HG03139 (cell line): ENCODE measurements around the gene KIAA1958.
"Not testable (repeated sequence)": the region's sequence is repeated elsewhere in the genome, so short reads cannot be mapped to it uniquely, and the experiment has no call there.

Experiments
- ATAC-seq: cut with Tn5 transposase; IDR thresholded peaks from one replicate; pipeline ENCODE4 v1.9.1; 2021; ENCODE audit not compliant: unreplicated experiment

Gene KIAA1958

GRCh38 chr9:112489039-112489546 is 2.5 kb downstream of the KIAA1958 start:
- ATAC-seq: no peak

- no peak for ATAC-seq
These were observed 3.4 kb downstream of the KIAA1958 start for GRCh38 chr9:112489876-112490666.

DNA sequence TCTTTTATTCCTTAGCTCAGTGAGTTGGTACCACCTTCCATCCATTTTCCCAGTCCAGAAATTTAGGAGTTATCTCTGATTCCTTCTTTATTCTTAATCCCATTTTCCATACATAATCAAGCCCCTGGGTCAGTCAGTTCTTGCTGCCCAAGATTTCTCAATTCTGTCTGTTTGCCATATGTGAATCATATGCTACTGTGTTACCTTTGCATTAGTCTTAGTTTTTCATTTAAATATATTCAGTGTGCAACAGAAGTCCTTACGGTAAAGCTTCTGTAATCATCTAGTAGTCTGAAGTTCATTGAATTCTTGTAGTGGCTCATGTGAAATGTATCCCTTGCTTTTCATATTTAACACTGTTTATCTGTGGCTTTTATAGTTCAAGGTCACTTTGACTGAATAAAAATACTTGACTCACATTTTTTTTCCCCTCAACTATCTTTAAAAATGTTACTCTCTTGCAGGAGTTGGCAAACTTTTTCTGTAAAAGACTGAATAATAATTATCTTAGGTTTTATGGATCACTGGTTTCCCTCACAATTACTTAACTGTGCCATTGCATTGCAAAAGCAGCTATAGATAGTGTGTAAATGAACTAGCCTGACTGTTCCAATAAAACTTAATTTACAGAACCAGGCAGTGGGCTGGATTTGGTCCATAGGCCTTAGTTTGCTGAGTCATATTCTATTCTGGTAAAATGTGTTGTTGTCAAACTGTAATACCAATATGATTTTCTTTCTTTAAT is 6.9 kb downstream of the KIAA1958 start:
- no peak for ATAC-seq

DNA sequence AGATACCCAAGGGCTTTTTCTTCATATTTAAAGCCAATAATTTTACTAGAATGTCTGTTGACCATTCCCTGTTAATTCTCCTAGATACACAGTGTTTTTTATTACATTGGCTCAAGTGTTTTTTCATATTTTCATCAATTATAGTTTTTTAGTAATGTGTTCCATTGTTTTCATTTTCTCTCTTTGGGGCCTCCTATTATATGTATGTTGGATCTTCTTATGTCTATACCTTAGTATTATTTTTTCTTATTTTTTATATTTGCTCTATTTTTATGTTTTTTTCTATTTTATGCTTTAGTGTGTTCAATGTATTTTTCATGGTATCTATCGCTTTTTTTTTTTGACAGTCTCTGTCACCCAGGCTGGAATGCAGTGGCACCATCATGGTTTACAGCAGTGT is 7.5 kb downstream of the KIAA1958 start:
- no peak for ATAC-seq

DNA sequence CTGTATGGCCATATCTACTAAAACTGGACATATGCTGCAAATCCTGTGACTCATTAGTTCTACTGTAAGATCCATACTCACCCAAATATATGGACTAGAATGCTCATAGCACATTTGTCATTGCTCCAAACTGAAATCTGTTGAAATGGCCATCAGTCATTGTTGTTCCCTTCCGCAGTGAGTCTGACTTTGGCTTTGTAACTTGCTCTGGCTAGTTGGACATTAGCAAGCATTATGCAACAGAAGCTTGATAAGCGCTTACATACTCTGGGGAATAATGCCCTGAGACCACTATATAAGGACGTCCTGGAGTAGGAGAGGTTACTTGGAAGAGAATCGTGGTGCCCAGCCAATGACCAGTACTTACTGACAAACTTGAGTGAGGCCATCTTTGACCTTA is 9.0 kb downstream of the KIAA1958 start:
- ATAC-seq: no peak

GRCh38 chr9:112496074-112496722 is 9.6 kb downstream of the KIAA1958 start:
- no peak for ATAC-seq

DNA sequence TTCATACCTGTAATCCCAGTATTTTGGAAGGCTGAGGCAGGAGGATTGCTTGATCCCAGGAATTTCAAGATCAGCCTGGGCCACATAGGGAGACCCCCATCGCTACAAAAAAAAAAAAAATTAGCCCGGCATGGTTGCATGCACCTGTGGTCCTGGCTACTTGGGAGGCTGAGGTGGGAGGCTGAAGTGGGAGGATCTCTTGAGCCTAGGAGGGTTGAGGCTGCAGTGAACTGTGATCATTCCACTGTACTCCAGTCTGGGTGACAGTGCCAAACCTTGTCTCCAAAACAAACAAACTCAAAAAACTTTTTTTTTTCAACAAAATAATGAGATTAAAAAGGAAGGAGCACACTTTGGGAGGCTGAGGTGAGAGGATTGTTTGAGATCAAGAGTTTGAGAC is 14.2 kb downstream of the KIAA1958 start:
- no peak for ATAC-seq

- no peak for ATAC-seq
These were observed 14.7 kb downstream of the KIAA1958 start for GRCh38 chr9:112501287-112501686.

- no peak for ATAC-seq
These were observed 15.7 kb downstream of the KIAA1958 start for GRCh38 chr9:112502175-112502946.

GRCh38 chr9:112503170-112503569 is 16.5 kb downstream of the KIAA1958 start:
- no peak for ATAC-seq

DNA sequence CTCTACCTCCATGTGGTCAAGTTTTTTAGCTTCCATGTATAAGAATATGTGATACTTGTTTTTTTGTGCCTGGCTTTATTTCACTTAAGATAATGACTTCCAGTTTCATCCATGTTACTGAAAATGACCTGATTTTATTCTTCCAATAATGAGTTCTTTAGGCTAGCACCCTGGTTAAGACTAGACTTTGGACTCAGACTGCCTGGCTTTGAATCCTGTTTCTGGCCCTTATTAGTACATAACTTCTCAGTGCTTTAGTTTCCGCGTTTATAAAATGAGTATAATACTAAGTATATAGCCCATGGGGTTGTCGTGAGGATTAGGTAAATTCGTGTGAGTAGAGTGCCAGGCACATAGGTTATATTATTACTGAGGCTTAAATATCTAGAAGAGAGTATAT is 18.5 kb downstream of the KIAA1958 start:
- no peak for ATAC-seq

GRCh38 chr9:112505607-112506006 is 19.0 kb downstream of the KIAA1958 start:
- ATAC-seq: no peak

- no peak for ATAC-seq
These were observed 19.9 kb downstream of the KIAA1958 start for GRCh38 chr9:112506571-112506970.

GRCh38 chr9:112507001-112507680 is 20.5 kb downstream of the KIAA1958 start:
- no peak for ATAC-seq

DNA sequence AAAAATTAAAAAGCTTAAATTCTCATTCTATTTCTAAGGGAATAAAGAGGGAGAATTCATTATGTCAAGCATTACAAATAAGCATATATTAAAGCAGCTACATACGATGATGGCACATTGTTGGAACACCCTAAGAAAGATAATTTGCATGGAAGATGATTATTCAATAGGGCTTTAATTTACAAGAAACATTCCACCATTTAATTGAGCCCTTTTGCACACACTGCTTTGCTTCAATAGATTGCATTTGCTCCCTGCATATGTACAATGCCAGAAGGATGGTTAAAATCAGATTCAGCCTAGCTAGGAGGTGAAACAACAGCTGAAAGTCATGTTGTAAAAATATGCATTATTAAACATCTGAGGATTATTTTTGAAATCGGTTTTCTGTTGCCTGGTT is 21.8 kb downstream of the KIAA1958 start:
- ATAC-seq: no peak

- not testable (repeated sequence) for ATAC-seq
These were observed 25.8 kb downstream of the KIAA1958 start for GRCh38 chr9:112512377-112512776.

DNA sequence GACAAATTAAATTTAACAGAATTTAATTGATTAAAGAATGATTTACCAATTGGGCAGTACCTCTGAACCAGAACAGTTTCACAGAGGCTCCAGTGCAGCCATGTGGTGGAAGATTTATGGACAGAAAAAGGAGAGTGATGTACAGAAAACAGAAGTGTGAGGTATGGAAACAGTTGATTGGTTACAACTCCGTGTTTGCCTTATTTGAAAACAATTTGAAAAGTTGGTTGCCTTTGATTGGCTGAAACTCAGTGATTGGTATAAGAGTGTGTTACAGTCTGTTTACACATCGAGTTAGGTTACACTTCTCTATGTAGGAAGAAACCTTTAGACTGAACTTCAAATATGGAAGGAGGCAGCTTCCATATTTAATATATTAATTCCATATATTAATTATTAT is 30.1 kb downstream of the KIAA1958 start:
- ATAC-seq: no peak

DNA sequence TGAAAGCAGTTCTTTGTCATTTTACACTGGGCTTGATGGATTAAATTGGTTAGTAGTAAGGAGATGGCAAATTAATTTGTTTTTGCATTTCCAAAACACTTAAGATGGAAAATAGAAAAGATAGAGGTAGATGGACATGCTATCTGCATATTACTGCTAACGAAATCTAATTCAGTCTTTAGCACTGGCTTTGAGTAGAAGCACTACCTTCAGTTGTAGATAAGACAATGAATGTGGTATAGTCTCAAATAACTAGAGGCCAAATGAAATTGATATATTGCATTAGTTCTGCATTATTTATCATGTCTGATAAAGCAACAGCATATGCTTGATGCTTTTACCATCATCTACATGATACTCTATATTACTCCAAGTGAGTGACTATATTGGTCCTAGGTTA is 33.4 kb downstream of the KIAA1958 start:
- no peak for ATAC-seq

DNA sequence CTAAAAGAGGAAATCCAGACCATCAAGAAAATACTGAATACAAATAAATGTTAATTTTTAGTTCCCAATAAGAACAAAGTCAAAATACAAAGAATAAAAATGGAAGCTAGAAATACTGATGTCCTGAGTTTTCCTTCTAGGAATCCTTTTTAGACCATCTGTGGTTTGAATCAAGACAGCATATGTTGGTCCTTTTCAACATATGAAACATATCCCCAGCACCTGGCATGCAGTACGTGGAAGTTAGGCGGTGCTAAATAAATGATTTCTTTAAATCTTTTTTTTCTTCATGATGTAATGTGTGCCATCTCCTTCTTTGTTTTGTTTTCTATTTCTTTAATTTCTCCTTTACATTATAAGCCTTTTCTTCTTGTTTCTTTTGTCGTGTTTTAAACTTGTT is 34.0 kb downstream of the KIAA1958 start:
- ATAC-seq: no peak

- no peak for ATAC-seq
These were observed 40.3 kb downstream of the KIAA1958 start for GRCh38 chr9:112526973-112527372.
